Medulla oblongata (tissue), 1 donor: ENCODE results near the gene ZNF189.

Source experiments
- DNase-seq: peaks from one replicate; pipeline ENCODE4 v3.0.0-alpha.2; 2015; ENCODE audit errors: extremely low spot score

Gene ZNF189

GRCh38 chr9:101418518-101419430 is 20.1 kb downstream of the ZNF189 start:
- DNase-seq, result no peak

- no peak for DNase-seq
Measured at GRCh38 chr9:101419863-101420262, 21.2 kb downstream of the ZNF189 start.

GRCh38 chr9:101421653-101422065 is 23.0 kb downstream of the ZNF189 start:
- no peak for DNase-seq

GRCh38 chr9:101427358-101427757 is 28.7 kb downstream of the ZNF189 start:
- DNase-seq, result no peak

DNA sequence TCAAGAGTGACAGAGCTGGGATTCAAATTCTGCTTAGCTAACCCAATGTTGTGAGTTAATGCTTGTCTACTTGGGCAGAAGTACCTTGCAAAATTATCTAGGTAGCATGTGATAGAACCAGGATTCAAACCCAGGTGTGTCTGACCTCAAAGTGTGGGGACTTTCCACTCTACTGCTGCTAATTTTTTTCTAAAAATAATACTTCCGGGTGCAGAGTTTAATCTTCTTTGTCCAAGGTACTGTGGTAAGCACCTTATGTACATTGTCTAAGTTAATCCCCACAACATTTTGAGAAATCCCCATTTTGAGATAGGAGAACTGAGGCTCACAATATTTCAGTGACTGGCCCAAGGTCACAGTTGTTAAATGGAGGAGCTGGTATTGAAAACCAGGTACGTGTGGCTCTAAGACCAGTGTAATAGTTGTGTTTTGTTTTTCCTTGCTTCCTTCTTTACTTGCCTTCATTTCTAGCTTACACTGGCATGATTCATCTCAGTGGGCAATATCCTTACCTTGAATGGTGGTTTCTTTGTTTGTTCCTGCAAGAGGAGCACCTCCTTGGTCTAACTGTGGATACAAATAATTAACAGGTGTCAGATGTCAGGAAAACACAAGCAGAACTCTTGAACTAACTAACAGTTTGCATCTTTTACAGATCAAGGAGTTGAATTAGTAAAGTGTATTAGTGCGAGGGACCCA is 29.5 kb downstream of the ZNF189 start:
- DNase-seq, result no peak

DNA sequence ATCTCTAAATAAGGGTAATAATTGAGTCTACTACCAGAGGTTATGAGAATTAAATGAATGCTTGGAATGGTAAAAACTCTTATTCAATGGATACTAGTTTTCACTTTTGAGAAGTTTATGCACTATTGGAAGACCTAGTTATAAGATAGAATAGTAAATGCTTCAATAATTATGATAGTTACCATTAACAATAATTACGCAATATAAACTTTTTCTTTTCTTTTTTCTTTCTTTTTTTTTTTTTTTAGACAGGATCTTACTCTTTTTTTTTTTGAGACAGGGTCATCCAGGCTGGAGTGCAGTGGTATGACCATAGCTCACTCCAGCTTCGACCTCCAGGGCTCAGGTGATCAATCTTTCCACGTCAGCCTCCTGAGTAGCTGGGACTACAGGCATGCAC is 30.3 kb downstream of the ZNF189 start:
- no peak for DNase-seq

- no peak for DNase-seq
Measured at GRCh38 chr9:101429736-101430135, 31.1 kb downstream of the ZNF189 start.

GRCh38 chr9:101432171-101432570 is 33.5 kb downstream of the ZNF189 start:
- no peak for DNase-seq

DNA sequence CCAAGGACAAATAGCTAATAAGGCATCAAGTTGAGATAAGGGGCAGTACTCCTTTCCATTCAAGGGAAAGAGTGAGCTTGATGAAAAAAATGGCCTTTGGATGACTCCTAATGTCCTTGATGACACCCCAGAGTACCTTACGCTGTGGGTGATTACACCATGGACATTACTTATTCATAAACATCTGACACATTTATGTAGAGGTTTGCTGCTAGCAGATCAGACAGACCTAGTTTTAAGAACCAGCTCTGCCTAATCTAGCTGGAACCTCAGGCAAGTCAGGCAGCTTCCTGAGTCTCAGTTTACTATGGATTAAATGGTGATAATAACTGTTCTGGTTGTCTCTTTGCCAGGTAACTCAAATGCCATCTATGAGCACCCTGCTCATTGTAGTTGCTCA is 34.1 kb downstream of the ZNF189 start:
- DNase-seq, result no peak

- no peak for DNase-seq
Measured at GRCh38 chr9:101433229-101433628, 34.6 kb downstream of the ZNF189 start.

DNA sequence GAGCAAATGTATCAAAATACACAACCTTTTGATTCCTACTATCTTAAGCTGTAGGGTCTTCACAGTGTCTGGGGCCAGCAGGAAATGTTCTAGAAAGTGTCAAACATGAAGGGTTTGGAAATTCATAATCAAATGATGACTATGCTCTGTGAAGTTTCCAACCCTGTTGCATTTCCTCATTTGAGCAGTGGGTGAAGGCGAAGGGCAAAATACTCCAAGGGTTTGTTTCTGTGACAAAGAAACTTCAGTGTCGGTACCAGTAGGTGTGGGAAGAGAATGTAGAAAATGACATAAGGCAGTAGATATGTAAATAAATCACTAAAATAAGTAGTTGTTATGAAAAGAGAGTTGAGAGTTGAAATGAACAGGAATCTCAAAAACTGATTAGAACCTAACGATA is 36.3 kb downstream of the ZNF189 start:
- no peak for DNase-seq

GRCh38 chr9:101435601-101436079 is 37.0 kb downstream of the ZNF189 start, which contains the start of gene ALDOB:
Gene ALDOB (minus strand): TSS chr9:101435774. CDS start chr9:101430887, 4,887 bp downstream.
- no peak for DNase-seq

GRCh38 chr9:101437806-101438232 is 39.2 kb downstream of the ZNF189 start:
- DNase-seq, result no peak

DNA sequence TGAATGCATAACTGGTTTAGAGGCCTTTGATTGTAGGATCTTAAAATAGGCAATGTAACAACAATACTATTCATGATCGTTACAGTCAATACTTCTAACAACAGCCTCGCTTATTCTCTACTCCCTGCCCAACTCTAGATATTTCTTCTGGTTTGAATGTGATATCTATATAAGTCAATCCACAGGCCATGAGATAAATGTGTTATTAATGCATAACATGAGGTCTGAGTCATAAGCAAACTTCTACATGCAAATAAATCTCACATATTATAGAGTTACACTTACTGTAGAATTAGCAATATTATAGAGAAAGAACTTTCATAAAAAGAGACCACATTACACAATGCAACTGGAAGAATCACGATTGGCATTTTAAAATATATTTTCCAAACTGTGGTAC is 39.9 kb downstream of the ZNF189 start:
- DNase-seq, result no peak

DNA sequence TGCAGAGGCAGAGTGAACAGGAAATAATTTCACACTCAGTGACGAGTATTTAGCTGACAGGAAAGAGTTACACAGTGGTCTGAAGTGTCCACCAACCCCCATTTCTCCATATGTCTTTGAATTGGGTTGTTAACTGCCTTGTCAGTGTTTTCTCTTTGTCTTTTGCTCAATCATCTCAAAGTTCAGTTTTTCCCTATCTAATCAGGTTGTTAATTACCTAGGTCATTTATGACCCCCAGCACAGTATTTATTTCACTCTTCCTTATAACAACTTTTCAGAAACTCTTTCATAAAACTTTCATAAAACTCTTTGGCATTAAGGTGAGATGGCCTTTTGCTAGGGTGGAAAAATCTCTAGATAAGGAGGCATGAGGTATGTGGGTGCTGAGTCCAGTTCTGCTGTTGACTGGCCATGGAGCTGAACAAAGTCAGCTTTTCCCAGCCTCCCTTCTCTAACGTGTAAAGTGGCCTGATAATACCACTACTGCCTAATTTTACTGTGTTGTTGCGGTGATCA is 42.1 kb downstream of the ZNF189 start:
- DNase-seq, result no peak

DNA sequence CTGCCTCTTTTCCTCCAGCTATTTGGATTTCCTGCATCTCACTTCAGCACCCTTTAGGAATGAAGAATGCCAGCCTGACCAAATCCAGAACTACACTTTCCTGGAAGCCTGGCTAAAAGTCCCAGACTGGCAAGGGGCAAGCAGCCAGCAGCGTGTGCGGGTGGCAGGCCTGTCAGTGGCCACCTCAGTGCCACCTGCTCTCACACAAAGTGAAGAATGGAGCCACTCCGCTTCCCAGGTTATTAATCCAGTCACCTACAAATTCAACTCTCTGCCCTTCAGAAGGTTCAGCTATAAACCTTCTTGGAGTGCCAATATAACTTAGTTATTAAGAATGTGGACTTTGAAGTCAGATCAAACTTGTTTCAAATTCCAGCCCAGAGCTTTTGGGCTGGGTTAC is 43.7 kb downstream of the ZNF189 start:
- no peak for DNase-seq

- DNase-seq, result no peak
Measured at GRCh38 chr9:101442736-101443135, 44.1 kb downstream of the ZNF189 start.

GRCh38 chr9:101443364-101443771 is 44.7 kb downstream of the ZNF189 start:
- peak; percentile 25 for DNase-seq

GRCh38 chr9:101445353-101446029 is 46.8 kb downstream of the ZNF189 start:
- peak; percentile 57 for DNase-seq

GRCh38 chr9:101446732-101447131 is 48.1 kb downstream of the ZNF189 start:
- DNase-seq, result no peak

GRCh38 chr9:101448680-101449070 is 50.0 kb downstream of the ZNF189 start:
- DNase-seq, result no peak
